K562 (cell line): Measurements from ENCODE around the gene METRN. TPM values are rescaled to one million over a fixed set of nuclear protein-coding genes. Genes with fewer than 3 reads are reported as not detected.

Experiments
- ARNT ChIP-seq, 2 experiments: fragments of 450-650 bp; IDR thresholded peaks; 2 replicates each; pipeline ENCODE4 v1.6.1; 2016; ENCODE audit warnings: mild to moderate bottlenecking in 1 of 2
- COPS2 ChIP-seq: fragments of 450-650 bp; conservative IDR thresholded peaks from 2 replicates; pipeline ENCODE4 v1.6.1; 2016; ENCODE audit warnings: mild to moderate bottlenecking, moderate library complexity
- FOXK2 ChIP-seq, 2 experiments: fragments of 450-650 bp; IDR thresholded peaks in 1 of 2; conservative IDR thresholded peaks in 1 of 2; 2 replicates each; pipeline ENCODE4 v1.6.1; 2016; ENCODE audit warnings: low read depth in 2 of 2, mild to moderate bottlenecking in 1 of 2
- GATAD2A ChIP-seq: fragments of 450-650 bp; IDR thresholded peaks from 2 replicates; pipeline ENCODE4 v1.6.1; 2017
- KAT2B ChIP-seq: IDR thresholded peaks from one replicate; pipeline ENCODE4 v1.6.1; 2012; ENCODE audit warnings: low read depth, mild to moderate bottlenecking, control low read depth, inconsistent platforms, low read length, moderate library complexity
- KLF10 ChIP-seq: fragments of 250-450 bp; sonication (Bioruptor Pico); IDR thresholded peaks from 2 replicates; pipeline ENCODE4 v1.6.1; 2021; ENCODE audit warnings: matching md5 sums
- MEF2A ChIP-seq: IDR thresholded peaks from 2 replicates; pipeline ENCODE4 v1.6.1; 2011; ENCODE audit warnings: low read depth, mild to moderate bottlenecking, low read length, moderate library complexity; ENCODE audit not compliant: control insufficient read depth
- MYBL2 ChIP-seq, 2 experiments: fragments of 450-650 bp in 1 of 2; sonication (generic) in 1 of 2; formaldehyde crosslinking in 1 of 2; IDR thresholded peaks; 2 replicates each; pipeline versions ENCODE4 v1.6.1 to v1.8.1; 2017 to 2022; ENCODE audit warnings: borderline replicate concordance in 1 of 2, inconsistent platforms in 1 of 2, low read depth in 1 of 2, mild to moderate bottlenecking in 1 of 2, missing genetic modification reagents in 1 of 2, moderate library complexity in 1 of 2
- RB1 ChIP-seq: fragments of 450-650 bp; IDR thresholded peaks from 2 replicates; pipeline ENCODE4 v1.6.1; 2017; ENCODE audit warnings: low read depth, mild to moderate bottlenecking
- RBM25 ChIP-seq: fragments of 200-400 bp; formaldehyde crosslinking; IDR thresholded peaks from 2 replicates; pipeline ENCODE4 v1.6.1; 2018; ENCODE audit warnings: low read length, low read depth, moderate library complexity; ENCODE audit not compliant: severe bottlenecking
- SMC3 ChIP-seq: conservative IDR thresholded peaks from 2 replicates; pipeline ENCODE4 v1.6.1; 2011; ENCODE audit warnings: low read depth, low read length, improper control_type of control experiment; ENCODE audit not compliant: insufficient read depth
- STAT5A ChIP-seq: IDR thresholded peaks from 2 replicates; pipeline ENCODE4 v1.6.1; 2012; ENCODE audit warnings: low read length, inconsistent platforms, borderline replicate concordance
- TGIF2 ChIP-seq: sonication (generic); formaldehyde crosslinking; IDR thresholded peaks from 2 replicates; pipeline ENCODE4 v1.8.1; 2022; ENCODE audit warnings: mild to moderate bottlenecking, missing genetic modification reagents, moderate library complexity
- ZKSCAN3 ChIP-seq: fragments of 250-450 bp; sonication (Bioruptor Pico); IDR thresholded peaks from 2 replicates; pipeline ENCODE4 v1.4.0; 2020
- ZNF232 ChIP-seq: sonication (generic); formaldehyde crosslinking; IDR thresholded peaks from 2 replicates; pipeline ENCODE4 v1.8.0; 2022; ENCODE audit warnings: mild to moderate bottlenecking, missing genetic modification reagents
- ZNF316 ChIP-seq: fragments of 450-650 bp; IDR thresholded peaks from 2 replicates; pipeline ENCODE4 v1.6.1; 2016
- ZZZ3 ChIP-seq: fragments of 450-650 bp; IDR thresholded peaks from 2 replicates; pipeline ENCODE4 v1.6.1; 2016; ENCODE audit warnings: antibody characterized with exemption, mild to moderate bottlenecking, moderate library complexity
- polyA plus RNA-seq, 8 experiments: library from polyadenylated mRNA; depleted of rRNA in 4 of 8; stranded (reverse) in 5 of 8; unstranded in 3 of 8; fragments of >200 nt; fragmentation: Nextera tagmentation in 2 of 8; fragmentation: Illumina TruSeq in 1 of 8; extraction: Ambion mirVana in 2 of 8; extraction: Trizol in 1 of 8; gene quantifications; 2 replicates each; pipeline versions ENCODE4 v1.2.1 to v1.2.3, GENCODE V29; 2011 to 2014; ENCODE audit warnings: inconsistent platforms in 1 of 8, missing spikeins in 1 of 8
- total RNA-seq, 7 experiments: library from RNA; depleted of rRNA in 6 of 7; stranded (reverse); fragments of >200 nt in 6 of 7; fragmentation: Illumina TruSeq in 2 of 7; extraction: Trizol in 2 of 7; gene quantifications; 2 replicates each; pipeline versions ENCODE4 v1.2.1 to v1.2.3, GENCODE V29; 2011 to 2021; ENCODE audit warnings: low replicate concordance in 1 of 7
- TF ChIP-seq, protein P1 (sequence below): fragments of 250-450 bp; sonication (Bioruptor Pico); IDR thresholded peaks from 2 replicates; pipeline ENCODE4 v1.8.0; 2022; ENCODE audit warnings: inconsistent platforms, mild to moderate bottlenecking, moderate library complexity, borderline replicate concordance
- TF ChIP-seq, protein P2 (sequence below), 2 experiments: IDR thresholded peaks; 2 replicates each; pipeline ENCODE4 v1.6.1; 2012; ENCODE audit warnings: improper control_type of control experiment in 2 of 2, low read depth in 2 of 2, low read length in 2 of 2, borderline replicate concordance in 1 of 2
- TF ChIP-seq, protein P3 (sequence below): IDR thresholded peaks from 2 replicates; pipeline ENCODE4 v1.6.1; 2012; ENCODE audit warnings: low read depth, low read length, improper control_type of control experiment, borderline replicate concordance

METRN gene
- total and polyA plus RNA-seq, 9 of the 15 experiments (the other 6 are each of a cell fraction or from before 2014, with no cell fraction given): 0.20 to 89.8 (median 15.4) TPM

DNA sequence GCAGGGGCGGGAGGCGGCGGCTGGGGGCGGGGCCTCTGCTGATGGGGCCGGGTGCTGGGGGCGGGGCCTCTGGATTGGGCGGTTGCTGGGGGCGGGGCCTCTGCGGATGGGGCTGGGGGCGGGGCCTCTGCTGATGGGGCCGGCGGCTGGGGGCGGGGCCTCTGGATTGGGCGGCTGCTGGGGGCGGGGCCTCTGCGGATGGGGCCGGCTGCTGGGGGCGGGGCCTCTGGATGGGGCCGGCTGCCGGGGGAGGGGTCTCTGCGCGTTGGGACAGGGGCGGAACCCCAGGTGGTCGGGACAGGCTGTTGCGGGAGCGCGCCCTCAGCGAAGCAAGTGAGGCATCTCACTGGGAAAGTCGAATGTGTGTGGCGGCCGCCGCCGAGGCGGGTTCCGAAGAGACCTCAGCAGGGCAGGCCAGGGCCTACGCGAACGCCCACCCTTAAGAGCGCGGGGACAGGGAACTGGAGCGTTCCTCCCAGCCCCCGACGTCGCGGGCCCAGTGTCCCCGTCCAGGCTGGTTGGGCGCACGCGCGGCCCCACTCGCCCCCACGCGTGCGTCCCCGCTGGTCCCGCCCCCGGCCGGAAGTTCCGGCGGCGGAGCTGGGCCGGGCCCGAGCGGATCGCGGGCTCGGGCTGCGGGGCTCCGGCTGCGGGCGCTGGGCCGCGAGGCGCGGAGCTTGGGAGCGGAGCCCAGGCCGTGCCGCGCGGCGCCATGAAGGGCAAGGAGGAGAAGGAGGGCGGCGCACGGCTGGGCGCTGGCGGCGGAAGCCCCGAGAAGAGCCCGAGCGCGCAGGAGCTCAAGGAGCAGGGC, 34.9 kb upstream of the METRN start, which contains the start of gene STUB1 (continued):
- TF ChIP-seq, protein P1, sequence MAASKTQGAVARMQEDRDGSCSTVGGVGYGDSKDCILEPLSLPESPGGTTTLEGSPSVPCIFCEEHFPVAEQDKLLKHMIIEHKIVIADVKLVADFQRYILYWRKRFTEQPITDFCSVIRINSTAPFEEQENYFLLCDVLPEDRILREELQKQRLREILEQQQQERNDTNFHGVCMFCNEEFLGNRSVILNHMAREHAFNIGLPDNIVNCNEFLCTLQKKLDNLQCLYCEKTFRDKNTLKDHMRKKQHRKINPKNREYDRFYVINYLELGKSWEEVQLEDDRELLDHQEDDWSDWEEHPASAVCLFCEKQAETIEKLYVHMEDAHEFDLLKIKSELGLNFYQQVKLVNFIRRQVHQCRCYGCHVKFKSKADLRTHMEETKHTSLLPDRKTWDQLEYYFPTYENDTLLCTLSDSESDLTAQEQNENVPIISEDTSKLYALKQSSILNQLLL (CRISPR knock-in tag): no peak
- no peak for TF ChIP-seq MYBL2 (IDR thresholded peaks at IDR 0.05; ENCODE audit: low read depth)
- TF ChIP-seq MYBL2 (CRISPR knock-in tag; IDR thresholded peaks at IDR 0.05; ENCODE audit: borderline replicate concordance): no peak
- no peak for TF ChIP-seq TGIF2
- TF ChIP-seq STAT5A: no peak
- no peak for TF ChIP-seq ZKSCAN3 (CRISPR knock-in tag)
- TF ChIP-seq, protein P2, sequence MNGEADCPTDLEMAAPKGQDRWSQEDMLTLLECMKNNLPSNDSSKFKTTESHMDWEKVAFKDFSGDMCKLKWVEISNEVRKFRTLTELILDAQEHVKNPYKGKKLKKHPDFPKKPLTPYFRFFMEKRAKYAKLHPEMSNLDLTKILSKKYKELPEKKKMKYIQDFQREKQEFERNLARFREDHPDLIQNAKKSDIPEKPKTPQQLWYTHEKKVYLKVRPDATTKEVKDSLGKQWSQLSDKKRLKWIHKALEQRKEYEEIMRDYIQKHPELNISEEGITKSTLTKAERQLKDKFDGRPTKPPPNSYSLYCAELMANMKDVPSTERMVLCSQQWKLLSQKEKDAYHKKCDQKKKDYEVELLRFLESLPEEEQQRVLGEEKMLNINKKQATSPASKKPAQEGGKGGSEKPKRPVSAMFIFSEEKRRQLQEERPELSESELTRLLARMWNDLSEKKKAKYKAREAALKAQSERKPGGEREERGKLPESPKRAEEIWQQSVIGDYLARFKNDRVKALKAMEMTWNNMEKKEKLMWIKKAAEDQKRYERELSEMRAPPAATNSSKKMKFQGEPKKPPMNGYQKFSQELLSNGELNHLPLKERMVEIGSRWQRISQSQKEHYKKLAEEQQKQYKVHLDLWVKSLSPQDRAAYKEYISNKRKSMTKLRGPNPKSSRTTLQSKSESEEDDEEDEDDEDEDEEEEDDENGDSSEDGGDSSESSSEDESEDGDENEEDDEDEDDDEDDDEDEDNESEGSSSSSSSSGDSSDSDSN (IDR thresholded peaks at IDR 0.05; ENCODE audit: borderline replicate concordance in 1 of 2, low read depth in 2 of 2, low read length in 2 of 2): peak in 1 of 2 experiments; percentile 84; a peak in 2 of 4 replicates
- TF ChIP-seq KAT2B: no peak
- TF ChIP-seq, protein P3, sequence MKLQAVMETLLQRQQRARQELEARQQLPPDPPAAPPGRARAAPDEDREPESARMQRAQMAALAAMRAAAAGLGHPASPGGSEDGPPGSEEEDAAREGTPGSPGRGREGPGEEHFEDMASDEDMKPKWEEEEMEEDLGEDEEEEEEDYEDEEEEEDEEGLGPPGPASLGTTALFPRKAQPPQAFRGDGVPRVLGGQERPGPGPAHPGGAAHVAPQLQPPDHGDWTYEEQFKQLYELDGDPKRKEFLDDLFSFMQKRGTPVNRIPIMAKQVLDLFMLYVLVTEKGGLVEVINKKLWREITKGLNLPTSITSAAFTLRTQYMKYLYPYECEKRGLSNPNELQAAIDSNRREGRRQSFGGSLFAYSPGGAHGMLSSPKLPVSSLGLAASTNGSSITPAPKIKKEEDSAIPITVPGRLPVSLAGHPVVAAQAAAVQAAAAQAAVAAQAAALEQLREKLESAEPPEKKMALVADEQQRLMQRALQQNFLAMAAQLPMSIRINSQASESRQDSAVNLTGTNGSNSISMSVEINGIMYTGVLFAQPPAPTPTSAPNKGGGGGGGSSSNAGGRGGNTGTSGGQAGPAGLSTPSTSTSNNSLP: no peak
- TF ChIP-seq COPS2: no peak
- 0 out of 4 replicates have a peak, but pooled peaks have one; percentile 39 to 41 for TF ChIP-seq FOXK2 (conservative IDR thresholded peaks at IDR 0.05 in 1 of 2, IDR thresholded peaks at IDR 0.05 in 1 of 2; ENCODE audit: low read depth in 2 of 2)
- TF ChIP-seq MEF2A: no peak
- no peak for TF ChIP-seq GATAD2A
- peak; percentile 51; the same call in 1 of the 2 replicates for TF ChIP-seq RB1
- TF ChIP-seq KLF10 (CRISPR knock-in tag): no peak
- TF ChIP-seq ZZZ3: no peak
- TF ChIP-seq RBM25: no peak
- no peak for TF ChIP-seq ZNF316
- no peak for TF ChIP-seq ARNT (IDR thresholded peaks at IDR 0.05)
- no peak for TF ChIP-seq SMC3
- no peak for TF ChIP-seq ZNF232
